CD8-positive, alpha-beta memory T cell (primary cell): ENCODE results near the gene MROH2A. TPM values are rescaled to one million over a fixed set of nuclear protein-coding genes. Genes with fewer than 3 reads are reported as not detected.

Experiments
- CTCF ChIA-PET: fragments of 350-600 bp; sonication (Branson Sonifier 250); formaldehyde crosslinking; loops from one replicate; lab custom pipeline; 2021; ENCODE audit warnings: antibody characterized with exemption; lab: Charles Lee
- POLR2A ChIA-PET: fragments of 350-600 bp; sonication (Branson Sonifier 250); formaldehyde crosslinking; loops from one replicate; lab custom pipeline; 2021; ENCODE audit warnings: antibody characterized with exemption; lab: Charles Lee
- DNase-seq, 5 donors: peaks; one replicate each; pipeline versions ENCODE4 v3.0.0 to v3.0.0-alpha.2; 2020 to 2022; ENCODE audit warnings: mixed read lengths in 1 of 5
- H3K27ac ChIP-seq: one replicate; pipeline ENCODE4 v1.7.0; 2013; ENCODE audit warnings: low read depth, mild to moderate bottlenecking, low read length, moderate library complexity
- H3K27me3 ChIP-seq: 2 replicates; pipeline ENCODE4 v1.7.0; 2013; ENCODE audit warnings: low read length, mild to moderate bottlenecking; ENCODE audit not compliant: insufficient read depth, poor library complexity, severe bottlenecking
- H3K36me3 ChIP-seq: 2 replicates; pipeline ENCODE4 v1.7.0; 2013; ENCODE audit warnings: mild to moderate bottlenecking, low read length, moderate library complexity; ENCODE audit not compliant: insufficient read depth
- H3K4me1 ChIP-seq: 2 replicates; pipeline ENCODE4 v1.7.0; 2013; ENCODE audit warnings: mild to moderate bottlenecking, low read length, moderate library complexity; ENCODE audit not compliant: insufficient read depth
- H3K4me3 ChIP-seq: 2 replicates; pipeline ENCODE4 v1.7.0; 2013; ENCODE audit warnings: mild to moderate bottlenecking, low read length
- H3K9me3 ChIP-seq: 2 replicates; pipeline ENCODE4 v1.7.0; 2013; ENCODE audit warnings: mild to moderate bottlenecking, low read length
- H3K27ac Mint-ChIP-seq, 8 donors: one replicate each; pipeline ENCODE4 v1.8.0; 2020 to 2021; ENCODE audit warnings: mixed read lengths in 8 of 8, mild to moderate bottlenecking in 6 of 8, inconsistent platforms in 3 of 8, moderate library complexity in 3 of 8
- H3K27me3 Mint-ChIP-seq, 2 donors: one replicate each; pipeline ENCODE4 v1.8.0; 2020 to 2021; ENCODE audit warnings: mixed read lengths in 2 of 2, mild to moderate bottlenecking in 1 of 2, moderate library complexity in 1 of 2
- H3K36me3 Mint-ChIP-seq, 3 donors: one replicate each; pipeline ENCODE4 v1.8.0; 2020 to 2021; ENCODE audit warnings: mixed read lengths in 3 of 3, inconsistent platforms in 1 of 3, mild to moderate bottlenecking in 1 of 3
- H3K4me1 Mint-ChIP-seq, 3 donors: one replicate each; pipeline ENCODE4 v1.8.0; 2020 to 2021; ENCODE audit warnings: mixed read lengths in 3 of 3, inconsistent platforms in 1 of 3, mild to moderate bottlenecking in 1 of 3
- H3K4me3 Mint-ChIP-seq, 7 donors: one replicate each; pipeline ENCODE4 v1.8.0; 2020 to 2021; ENCODE audit warnings: mixed read lengths in 7 of 7, mild to moderate bottlenecking in 6 of 7, moderate library complexity in 4 of 7, inconsistent platforms in 2 of 7
- H3K9me3 Mint-ChIP-seq, 5 donors: one replicate each; pipeline ENCODE4 v1.8.0; 2020 to 2022; ENCODE audit warnings: mixed read lengths in 5 of 5, mild to moderate bottlenecking in 3 of 5, moderate library complexity in 2 of 5, inconsistent platforms in 1 of 5
- polyA plus RNA-seq: library from polyadenylated mRNA; unstranded; fragments of 300-500 nt; fragmentation: Illumina TruSeq; gene quantifications from one replicate; pipeline ENCODE4 v1.2.3, GENCODE V29; 2021
- total RNA-seq, 2 experiments: library from RNA; stranded (reverse); gene quantifications; one replicate each; pipeline ENCODE4 v1.2.3, GENCODE V29; 2021

Gene MROH2A
- total and polyA plus RNA-seq, 3 experiments from 2014 or later: not detected

GRCh38 chr2:233758849-233759248 lies 19.3 kb upstream of the MROH2A start:
- no peak overlapping the region for H3K4me3 Mint-ChIP-seq
- no peaks in the 10 kb centered on the region for H3K4me1 ChIP-seq
- DNase-seq: no peak
- ChIA-PET POLR2A (no interaction called here), CTCF (no interaction called here)
- no peaks in the 10 kb centered on the region for H3K36me3 Mint-ChIP-seq
- no peaks in the 10 kb centered on the region for H3K4me1 Mint-ChIP-seq
- H3K9me3 ChIP-seq: no peaks in the 10 kb centered on the region
- no peak overlapping the region for H3K27ac ChIP-seq
- peaks cover 6 to 24% of the 10 kb centered on the region in 2 donors for H3K27me3 Mint-ChIP-seq
- H3K36me3 ChIP-seq: no peaks in the 10 kb centered on the region
- no peaks in the 10 kb centered on the region for H3K27me3 ChIP-seq
- peaks cover 0 to 4% (median 0%) of the 10 kb centered on the region in 5 donors for H3K9me3 Mint-ChIP-seq
- H3K27ac Mint-ChIP-seq: no peak overlapping the region
- H3K4me3 ChIP-seq: no peak overlapping the region

DNA sequence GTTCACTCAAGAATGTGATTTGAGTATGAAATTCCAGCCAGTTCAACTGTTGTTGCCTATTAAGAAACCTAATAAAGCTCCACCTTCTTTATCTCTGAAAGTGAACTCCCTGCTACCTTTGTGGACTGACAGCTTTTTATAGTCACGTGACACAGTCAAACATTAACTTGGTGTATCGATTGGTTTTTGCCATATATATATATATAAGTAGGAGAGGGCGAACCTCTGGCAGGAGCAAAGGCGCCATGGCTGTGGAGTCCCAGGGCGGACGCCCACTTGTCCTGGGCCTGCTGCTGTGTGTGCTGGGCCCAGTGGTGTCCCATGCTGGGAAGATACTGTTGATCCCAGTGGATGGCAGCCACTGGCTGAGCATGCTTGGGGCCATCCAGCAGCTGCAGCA lies 18.1 kb upstream of the MROH2A start, which contains the start of gene UGT1A1:
UGT1A1 (plus strand) TSS at position 228 of the 400 bp plus-strand sequence; CDS start at position 246, 18 bp downstream.
- Histone ChIP-seq H3K4me3 (no peak within 1 kb of the TSS), H3K27me3 (no peaks in the 10 kb centered on the region), H3K4me1 (no peaks in the 10 kb centered on the region), H3K9me3 (no peaks in the 10 kb centered on the region), H3K36me3 (no peaks in the 10 kb centered on the region), H3K27ac (no peak within 1 kb of the TSS)
- DNase-seq: no peak
- no peaks in the 10 kb centered on the region for H3K36me3 Mint-ChIP-seq
- peaks cover 4 to 29% of the 10 kb centered on the region in 2 donors for H3K27me3 Mint-ChIP-seq
- no peak within 1 kb of the TSS for H3K27ac Mint-ChIP-seq
- POLR2A ChIA-PET: no interaction called here
- no peak within 1 kb of the TSS for H3K4me3 Mint-ChIP-seq
- CTCF ChIA-PET: no interaction called here
- H3K9me3 Mint-ChIP-seq: peaks cover 0 to 4% (median 0%) of the 10 kb centered on the region in 5 donors
- no peaks in the 10 kb centered on the region for H3K4me1 Mint-ChIP-seq

DNA sequence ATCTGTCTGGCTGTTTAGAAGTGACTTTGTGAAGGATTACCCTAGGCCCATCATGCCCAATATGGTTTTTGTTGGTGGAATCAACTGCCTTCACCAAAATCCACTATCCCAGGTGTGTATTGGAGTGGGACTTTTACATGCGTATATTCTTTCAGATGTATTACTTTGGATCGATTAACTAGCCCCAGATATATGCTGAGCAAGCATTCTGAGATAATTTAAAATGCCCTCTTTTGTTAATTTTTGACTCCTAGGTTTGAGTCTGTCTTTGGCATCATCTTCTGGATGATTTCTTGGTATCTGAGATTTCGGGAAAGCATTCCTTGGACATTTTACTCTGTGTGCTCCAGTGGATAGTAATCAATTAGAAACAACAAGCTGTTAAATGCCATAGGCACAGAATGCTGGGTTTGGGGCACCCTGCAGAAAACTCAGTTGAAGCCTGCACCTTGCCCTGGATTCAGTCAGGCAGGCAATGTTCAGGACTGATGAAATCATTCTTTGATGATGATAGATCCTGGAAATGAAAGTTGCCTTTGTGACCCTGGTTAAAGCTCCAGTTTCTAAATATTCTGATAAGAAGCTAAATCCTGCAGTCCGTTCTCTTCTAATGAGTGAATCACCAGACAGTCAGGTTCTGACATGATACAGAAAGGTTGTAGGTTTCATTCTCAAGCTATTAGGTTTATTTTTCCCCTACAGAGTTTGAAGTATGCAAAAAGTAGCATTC lies 16.9 kb upstream of the MROH2A start:
- CTCF ChIA-PET: no interaction called here

GRCh38 chr2:233764264-233764663 lies 13.9 kb upstream of the MROH2A start:
- Mint-ChIP-seq H3K4me3 (no peak overlapping the region), H3K4me1 (no peaks in the 10 kb centered on the region), H3K27me3 (peaks cover 10 to 43% of the 10 kb centered on the region in 2 donors), H3K27ac (no peak overlapping the region), H3K36me3 (no peaks in the 10 kb centered on the region), H3K9me3 (peaks cover 0 to 2% (median 0%) of the 10 kb centered on the region in 5 donors)
- Histone ChIP-seq H3K4me1 (no peaks in the 10 kb centered on the region), H3K27me3 (no peaks in the 10 kb centered on the region), H3K27ac (no peak overlapping the region), H3K9me3 (no peaks in the 10 kb centered on the region), H3K4me3 (no peak overlapping the region), H3K36me3 (no peaks in the 10 kb centered on the region)
- POLR2A ChIA-PET: no interaction called here
- DNase-seq: no peak
- CTCF ChIA-PET: no interaction called here

More for the DNA sequence above, 16.9 kb upstream of the MROH2A start:
- H3K36me3 ChIP-seq: no peaks in the 10 kb centered on the region
- POLR2A ChIA-PET: no interaction called here
- peaks cover 0 to 6% (median 0%) of the 10 kb centered on the region in 5 donors for H3K9me3 Mint-ChIP-seq
- no peak for DNase-seq
- no peak overlapping the region for H3K4me3 ChIP-seq
- H3K27ac Mint-ChIP-seq: no peak overlapping the region
- H3K27me3 Mint-ChIP-seq: peaks cover 8 to 34% of the 10 kb centered on the region in 2 donors
- H3K4me3 Mint-ChIP-seq: no peak overlapping the region
- H3K4me1 Mint-ChIP-seq: no peaks in the 10 kb centered on the region
- no peaks in the 10 kb centered on the region for H3K27me3 ChIP-seq
- H3K4me1 ChIP-seq: no peaks in the 10 kb centered on the region
- no peak overlapping the region for H3K27ac ChIP-seq
- no peaks in the 10 kb centered on the region for H3K9me3 ChIP-seq
- no peaks in the 10 kb centered on the region for H3K36me3 Mint-ChIP-seq

DNA sequence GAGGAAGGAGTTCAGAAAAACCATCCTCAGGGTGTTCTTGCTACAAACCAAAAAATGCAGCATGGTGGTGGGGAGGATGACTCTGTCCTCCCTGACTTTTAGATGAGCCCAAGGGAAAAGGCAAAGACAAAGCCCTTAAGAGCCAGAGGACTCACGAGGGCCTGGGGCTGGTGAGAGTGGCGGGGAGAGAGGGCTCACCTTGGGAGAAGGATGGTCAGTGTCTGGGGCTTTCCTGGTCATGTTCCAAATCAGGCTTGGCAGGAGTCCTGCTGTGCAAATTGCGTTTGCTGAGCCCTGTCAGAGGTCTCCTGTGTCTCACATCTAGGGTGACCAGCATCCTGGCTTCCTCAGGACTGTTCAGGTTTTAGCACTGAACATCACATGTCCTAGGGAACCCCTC lies 13.4 kb upstream of the MROH2A start:
- H3K4me3 Mint-ChIP-seq: no peak overlapping the region
- no peak overlapping the region for H3K27ac ChIP-seq
- no peaks in the 10 kb centered on the region for H3K9me3 ChIP-seq
- no peaks in the 10 kb centered on the region for H3K4me1 ChIP-seq
- H3K27me3 ChIP-seq: no peaks in the 10 kb centered on the region
- no peak overlapping the region for H3K27ac Mint-ChIP-seq
- no peaks in the 10 kb centered on the region for H3K4me1 Mint-ChIP-seq
- no peak for DNase-seq
- POLR2A ChIA-PET: no interaction called here
- no peak overlapping the region for H3K4me3 ChIP-seq
- CTCF ChIA-PET: no interaction called here
- peaks cover 0 to 2% (median 0%) of the 10 kb centered on the region in 5 donors for H3K9me3 Mint-ChIP-seq
- no peaks in the 10 kb centered on the region for H3K36me3 Mint-ChIP-seq
- H3K36me3 ChIP-seq: no peaks in the 10 kb centered on the region
- H3K27me3 Mint-ChIP-seq: peaks cover 10 to 45% of the 10 kb centered on the region in 2 donors

GRCh38 chr2:233766416-233766815 lies 11.7 kb upstream of the MROH2A start:
- ChIA-PET POLR2A (no interaction called here), CTCF (no interaction called here)
- no peak for DNase-seq
- Mint-ChIP-seq H3K27ac (no peak overlapping the region), H3K4me1 (no peaks in the 10 kb centered on the region), H3K9me3 (peaks cover 0 to 2% (median 0%) of the 10 kb centered on the region in 5 donors), H3K36me3 (no peaks in the 10 kb centered on the region), H3K27me3 (peaks cover 12 to 45% of the 10 kb centered on the region in 2 donors), H3K4me3 (no peak overlapping the region)
- H3K27me3 ChIP-seq: no peaks in the 10 kb centered on the region
- no peaks in the 10 kb centered on the region for H3K9me3 ChIP-seq
- H3K36me3 ChIP-seq: no peaks in the 10 kb centered on the region
- H3K4me1 ChIP-seq: no peaks in the 10 kb centered on the region
- H3K4me3 ChIP-seq: no peak overlapping the region
- no peak overlapping the region for H3K27ac ChIP-seq

DNA sequence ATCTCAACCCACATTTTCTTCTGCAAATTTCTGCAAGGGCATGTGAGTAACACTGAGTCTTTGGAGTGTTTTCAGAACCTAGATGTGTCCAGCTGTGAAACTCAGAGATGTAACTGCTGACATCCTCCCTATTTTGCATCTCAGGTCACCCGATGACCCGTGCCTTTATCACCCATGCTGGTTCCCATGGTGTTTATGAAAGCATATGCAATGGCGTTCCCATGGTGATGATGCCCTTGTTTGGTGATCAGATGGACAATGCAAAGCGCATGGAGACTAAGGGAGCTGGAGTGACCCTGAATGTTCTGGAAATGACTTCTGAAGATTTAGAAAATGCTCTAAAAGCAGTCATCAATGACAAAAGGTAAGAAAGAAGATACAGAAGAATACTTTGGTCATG lies 10.1 kb upstream of the MROH2A start:
- no peak overlapping the region for H3K4me3 ChIP-seq
- no peak for DNase-seq
- no peaks in the 10 kb centered on the region for H3K9me3 ChIP-seq
- peaks cover 0 to 2% (median 0%) of the 10 kb centered on the region in 5 donors for H3K9me3 Mint-ChIP-seq
- ChIA-PET CTCF (no interaction called here), POLR2A (no interaction called here)
- H3K4me1 ChIP-seq: no peaks in the 10 kb centered on the region
- H3K36me3 Mint-ChIP-seq: no peaks in the 10 kb centered on the region
- H3K27me3 Mint-ChIP-seq: peaks cover 12 to 48% of the 10 kb centered on the region in 2 donors
- no peaks in the 10 kb centered on the region for H3K36me3 ChIP-seq
- H3K27ac Mint-ChIP-seq: no peak overlapping the region
- H3K27ac ChIP-seq: no peak overlapping the region
- H3K4me3 Mint-ChIP-seq: no peak overlapping the region
- H3K27me3 ChIP-seq: no peaks in the 10 kb centered on the region
- no peaks in the 10 kb centered on the region for H3K4me1 Mint-ChIP-seq

- Mint-ChIP-seq H3K4me3 (no peak overlapping the region), H3K4me1 (no peaks in the 10 kb centered on the region)
- CTCF ChIA-PET: no interaction called here
Measured at GRCh38 chr2:233769260-233769659, 8.9 kb upstream of the MROH2A start.

More at GRCh38 chr2:233769260-233769659, 8.9 kb upstream of the MROH2A start:
- peaks cover 0 to 2% (median 0%) of the 10 kb centered on the region in 5 donors for H3K9me3 Mint-ChIP-seq
- POLR2A ChIA-PET: no interaction called here
- DNase-seq: no peak
- no peaks in the 10 kb centered on the region for H3K9me3 ChIP-seq
- no peaks in the 10 kb centered on the region for H3K27me3 ChIP-seq
- H3K27ac Mint-ChIP-seq: no peak overlapping the region
- H3K4me1 ChIP-seq: no peaks in the 10 kb centered on the region
- peaks cover 10 to 37% of the 10 kb centered on the region in 2 donors for H3K27me3 Mint-ChIP-seq
- no peaks in the 10 kb centered on the region for H3K36me3 ChIP-seq
- no peaks in the 10 kb centered on the region for H3K36me3 Mint-ChIP-seq
- no peak overlapping the region for H3K27ac ChIP-seq
- no peak overlapping the region for H3K4me3 ChIP-seq
